Esophagus squamous epithelium (tissue), 5 donors: Measurements from ENCODE around the gene FAM20C. TPM values are rescaled to one million over a fixed set of nuclear protein-coding genes. Genes with fewer than 3 reads are reported as not detected.
"Not testable (repeated sequence)": the region's sequence is repeated elsewhere in the genome, so short reads cannot be mapped to it uniquely, and the experiment has no call there.

ENCODE experiments used
- DNase-seq: peaks from one replicate; lab custom pipeline; 2025; lab: John Stamatoyannopoulos, UW
- H3K27ac ChIP-seq, 4 donors: fragments of 200-600 bp; sonication (generic); one replicate each; pipeline ENCODE4 v1.5.1; 2016 to 2019; ENCODE audit warnings: mild to moderate bottlenecking in 1 of 4
- H3K27me3 ChIP-seq, 4 donors: fragments of 200-600 bp; sonication (generic); 1 replicate in 3 of 4; 2 replicates in 1 of 4; pipeline versions ENCODE4 v1.5.1 to v1.6.0; 2017 to 2021; ENCODE audit warnings: antibody characterized with exemption in 1 of 4
- H3K36me3 ChIP-seq, 3 donors: fragments of 200-600 bp; sonication (generic); one replicate each; pipeline ENCODE4 v1.5.1; 2016 to 2019
- H3K4me1 ChIP-seq, 3 donors: fragments of 200-600 bp; sonication (generic); one replicate each; pipeline ENCODE4 v1.5.1; 2017 to 2019
- H3K4me3 ChIP-seq, 4 donors: fragments of 200-600 bp; sonication (generic); 1 replicate in 3 of 4; 2 replicates in 1 of 4; pipeline ENCODE4 v1.5.1; 2016 to 2019; ENCODE audit warnings: mild to moderate bottlenecking in 2 of 4, moderate library complexity in 1 of 4
- H3K9me3 ChIP-seq, 3 donors: fragments of 200-600 bp; sonication (generic); one replicate each; pipeline ENCODE4 v1.5.1; 2016 to 2019
- POLR2A ChIP-seq, 4 donors: fragments of 450-650 bp; IDR thresholded peaks; one replicate each; pipeline ENCODE4 v1.6.1; 2017; ENCODE audit warnings: antibody characterized with exemption in 4 of 4, mild to moderate bottlenecking in 4 of 4, moderate library complexity in 3 of 4
- WGBS, 2 donors: methylation state at CpG; one replicate each; pipeline ENCODE4 v1.1.5; 2018; 5-methylcytosine and 5-hydroxymethylcytosine counted together
- intact Hi-C: fragments of 100-400 bp; cut with DNase I; formaldehyde crosslinking; loops from one replicate; pipeline ENCODE4 v1.15.0; 2022
- total RNA-seq, 4 donors: library from RNA; depleted of rRNA; stranded (reverse); fragments of >200 nt; gene quantifications; one replicate each; pipeline ENCODE4 v1.1.0, GENCODE V29; 2016
- TF ChIP-seq, protein P1 (sequence below), 6 experiments: fragments of 450-650 bp in 4 of 6; fragments of 200-600 bp in 2 of 6; sonication (generic) in 2 of 6; IDR thresholded peaks; one replicate each; pipeline ENCODE4 v1.5.1; 2016 to 2019; ENCODE audit warnings: antibody characterized with exemption in 6 of 6, mild to moderate bottlenecking in 4 of 6, moderate library complexity in 4 of 6
- donor health status: DM: yes; HTN: yes; CAD: no.

The FAM20C gene
- total RNA-seq, 4 donors from 2014 or later: 8.5 to 16.0 (median 13.7) TPM

DNA sequence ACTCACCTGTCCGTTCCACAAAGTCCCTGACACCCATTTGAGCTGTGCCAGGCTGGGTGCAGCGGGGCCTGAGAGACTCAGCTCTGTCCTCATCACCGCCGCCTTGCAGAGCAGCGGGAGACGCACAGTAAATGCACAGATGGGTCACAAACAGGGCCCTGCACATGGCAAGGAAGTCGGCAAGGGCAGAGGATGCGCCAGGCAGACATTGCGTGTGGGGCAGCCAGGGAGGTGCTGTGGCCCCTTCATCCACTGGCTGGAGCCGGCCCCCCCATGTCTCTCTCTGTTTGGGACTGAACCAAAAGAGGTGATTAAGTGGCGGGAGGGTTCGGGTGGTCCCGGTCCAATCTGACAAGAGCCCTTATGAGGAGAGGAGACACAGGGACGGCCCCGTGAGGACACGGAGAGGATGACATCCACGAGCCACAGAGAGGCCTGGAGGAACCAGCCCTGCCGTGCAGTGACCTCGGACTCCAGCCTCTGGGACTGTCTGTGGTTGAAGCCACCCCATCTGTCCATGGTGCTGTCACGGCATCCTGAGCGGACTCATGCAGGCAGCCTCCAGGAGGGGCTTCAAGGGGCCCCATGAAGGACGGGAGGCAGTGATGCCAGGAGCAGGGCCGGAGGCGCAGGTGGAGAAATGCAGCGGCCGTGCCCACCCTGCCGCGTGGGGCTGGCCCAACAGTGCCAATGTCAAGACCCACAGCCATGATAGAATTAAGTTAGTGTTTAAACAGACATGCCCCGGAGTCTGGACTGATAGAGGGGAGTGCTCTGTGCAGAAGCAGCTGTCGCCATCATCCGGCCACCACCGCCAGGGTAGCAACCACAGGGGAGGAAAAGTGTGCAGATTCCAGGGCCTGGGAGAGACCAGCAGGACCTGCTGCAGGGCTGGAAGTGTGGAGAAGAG is 69.2 kb downstream of the FAM20C start:
- H3K36me3 ChIP-seq: peaks cover 13 to 50% (median 25%) of the 10 kb centered on the region in 3 donors
- H3K27ac ChIP-seq: no peak overlapping the region
- H3K9me3 ChIP-seq: peaks cover 0 to 23% (median 13%) of the 10 kb centered on the region in 3 donors
- peaks cover 0 to 15% (median 0%) of the 10 kb centered on the region in 3 donors for H3K4me1 ChIP-seq
- 87 to 93% methylated on average over 19 to 20 of the region's 32 CpGs for WGBS, 2 donors
- no peak for DNase-seq
- intact Hi-C loops: no loop called here
- no peak overlapping the region for H3K4me3 ChIP-seq
- TF ChIP-seq, protein P1, sequence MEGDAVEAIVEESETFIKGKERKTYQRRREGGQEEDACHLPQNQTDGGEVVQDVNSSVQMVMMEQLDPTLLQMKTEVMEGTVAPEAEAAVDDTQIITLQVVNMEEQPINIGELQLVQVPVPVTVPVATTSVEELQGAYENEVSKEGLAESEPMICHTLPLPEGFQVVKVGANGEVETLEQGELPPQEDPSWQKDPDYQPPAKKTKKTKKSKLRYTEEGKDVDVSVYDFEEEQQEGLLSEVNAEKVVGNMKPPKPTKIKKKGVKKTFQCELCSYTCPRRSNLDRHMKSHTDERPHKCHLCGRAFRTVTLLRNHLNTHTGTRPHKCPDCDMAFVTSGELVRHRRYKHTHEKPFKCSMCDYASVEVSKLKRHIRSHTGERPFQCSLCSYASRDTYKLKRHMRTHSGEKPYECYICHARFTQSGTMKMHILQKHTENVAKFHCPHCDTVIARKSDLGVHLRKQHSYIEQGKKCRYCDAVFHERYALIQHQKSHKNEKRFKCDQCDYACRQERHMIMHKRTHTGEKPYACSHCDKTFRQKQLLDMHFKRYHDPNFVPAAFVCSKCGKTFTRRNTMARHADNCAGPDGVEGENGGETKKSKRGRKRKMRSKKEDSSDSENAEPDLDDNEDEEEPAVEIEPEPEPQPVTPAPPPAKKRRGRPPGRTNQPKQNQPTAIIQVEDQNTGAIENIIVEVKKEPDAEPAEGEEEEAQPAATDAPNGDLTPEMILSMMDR (IDR thresholded peaks at IDR 0.05): no peak
- no peak for TF ChIP-seq POLR2A (IDR thresholded peaks at IDR 0.05)
- H3K27me3 ChIP-seq: peaks cover 0 to 2% (median 0%) of the 10 kb centered on the region in 4 donors

DNA sequence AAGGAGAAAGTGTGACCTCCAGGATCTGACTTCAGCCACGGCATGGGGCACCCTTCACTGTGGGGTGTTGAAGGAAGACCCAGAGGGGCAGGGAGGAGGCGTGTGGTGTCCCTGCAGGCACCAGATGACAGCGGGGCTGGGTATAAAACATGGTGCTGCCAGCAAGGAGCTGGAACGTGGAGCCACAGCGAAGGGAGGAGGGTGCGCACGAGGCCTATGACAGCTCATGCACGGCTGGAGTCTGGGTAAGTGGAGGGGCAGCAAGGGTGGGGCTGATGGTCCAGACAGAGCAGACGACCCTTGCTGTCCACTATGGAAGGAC is 69.8 kb downstream of the FAM20C start:
- Histone ChIP-seq H3K4me3 (no peak overlapping the region), H3K36me3 (peaks cover 13 to 43% (median 21%) of the 10 kb centered on the region in 3 donors), H3K9me3 (peaks cover 0 to 23% (median 13%) of the 10 kb centered on the region in 3 donors), H3K27me3 (peaks cover 0 to 8% (median 0%) of the 10 kb centered on the region in 4 donors), H3K4me1 (peaks cover 0 to 15% (median 0%) of the 10 kb centered on the region in 3 donors), H3K27ac (no peak overlapping the region)
- DNase-seq: no peak
- WGBS, 2 donors: 91 to 95% methylated on average over 8 to 9 of the region's 9 CpGs
- no peak for TF ChIP-seq POLR2A (IDR thresholded peaks at IDR 0.05)
- TF ChIP-seq, protein P1 (IDR thresholded peaks at IDR 0.05): no peak
- intact Hi-C loops: no loop called here

DNA sequence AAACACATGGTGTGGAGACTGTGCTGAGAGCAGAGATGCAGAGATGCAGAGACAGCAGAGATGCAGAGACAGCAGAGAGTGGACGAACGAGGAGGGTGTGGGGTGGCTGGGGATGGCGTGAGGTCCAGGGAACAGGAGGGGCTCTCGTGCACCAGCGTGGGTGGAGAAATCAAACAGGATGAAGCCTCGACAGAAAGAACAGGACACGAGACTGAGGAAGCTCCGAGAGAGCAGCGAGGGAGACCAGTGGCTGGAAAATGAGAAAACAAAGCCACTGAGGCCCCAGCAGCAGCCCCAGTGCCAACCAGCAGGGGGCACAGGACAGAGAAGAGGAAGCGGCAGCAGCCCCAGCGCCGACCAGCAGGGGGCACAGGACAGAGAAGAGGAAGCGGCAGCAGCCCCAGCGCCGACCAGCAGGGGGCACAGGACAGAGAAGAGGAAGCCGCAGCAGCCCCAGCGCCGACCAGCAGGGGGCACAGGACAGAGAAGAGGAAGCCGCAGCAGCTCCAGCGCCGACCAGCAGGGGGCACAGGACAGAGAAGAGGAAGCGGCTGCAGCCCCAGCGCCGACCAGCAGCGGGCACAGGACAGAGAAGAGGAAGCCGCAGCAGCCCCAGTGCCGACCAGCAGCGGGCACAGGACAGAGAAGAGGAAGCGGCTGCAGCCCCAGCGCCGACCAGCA is 70.4 kb downstream of the FAM20C start:
- peaks cover 0 to 23% (median 13%) of the 10 kb centered on the region in 3 donors for H3K9me3 ChIP-seq
- peaks cover 13 to 40% (median 21%) of the 10 kb centered on the region in 3 donors for H3K36me3 ChIP-seq
- intact Hi-C loops, DNase-seq, H3K27ac ChIP-seq, H3K4me3 ChIP-seq: not testable (repeated sequence)
- peaks cover 0 to 15% (median 0%) of the 10 kb centered on the region in 3 donors for H3K4me1 ChIP-seq
- 74 to 82% methylated on average over 15 to 18 of the region's 31 CpGs for WGBS, 2 donors
- TF ChIP-seq, protein P1 (IDR thresholded peaks at IDR 0.05): peak in 2 of 6 experiments; percentile 3 to 5
- peaks cover 0 to 14% (median 0%) of the 10 kb centered on the region in 4 donors for H3K27me3 ChIP-seq

DNA sequence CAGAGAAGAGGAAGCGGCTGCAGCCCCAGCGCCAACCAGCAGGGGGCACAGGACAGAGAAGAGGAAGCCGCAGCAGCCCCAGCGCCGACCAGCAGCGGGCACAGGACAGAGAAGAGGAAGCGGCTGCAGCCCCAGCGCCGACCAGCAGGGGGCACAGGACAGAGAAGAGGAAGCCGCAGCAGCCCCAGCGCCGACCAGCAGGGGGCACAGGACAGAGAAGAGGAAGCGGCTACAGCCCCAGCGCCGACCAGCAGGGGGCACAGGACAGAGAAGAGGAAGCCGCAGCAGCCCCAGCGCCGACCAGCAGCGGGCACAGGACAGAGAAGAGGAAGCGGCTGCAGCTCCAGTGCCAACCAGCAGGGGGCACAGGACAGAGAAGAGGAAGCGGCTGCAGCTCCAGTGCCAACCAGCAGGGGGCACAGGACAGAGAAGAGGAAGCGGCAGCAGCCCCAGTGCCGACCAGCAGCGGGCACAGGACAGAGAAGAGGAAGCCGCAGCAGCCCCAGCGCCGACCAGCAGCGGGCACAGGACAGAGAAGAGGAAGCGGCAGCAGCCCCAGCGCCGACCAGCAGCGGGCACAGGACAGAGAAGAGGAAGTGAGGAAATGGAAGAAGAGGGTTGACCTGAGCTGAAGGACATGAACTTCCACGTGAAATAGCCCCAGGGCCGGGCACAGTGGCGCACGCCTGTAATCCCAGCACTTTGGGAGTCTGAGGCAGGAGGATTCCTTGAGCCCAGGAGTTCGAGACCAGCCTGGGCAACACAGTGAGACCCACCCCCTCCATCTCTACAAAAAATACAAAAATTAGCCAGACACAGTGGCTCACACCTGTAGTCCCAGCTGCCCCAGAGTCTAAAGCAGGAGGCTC is 71.3 kb downstream of the FAM20C start:
- DNase-seq: not testable (repeated sequence)

More for the DNA sequence above, 71.3 kb downstream of the FAM20C start:
- 54 to 58% methylated on average over 4 to 7 of the region's 37 CpGs for WGBS, 2 donors
- H3K9me3 ChIP-seq: peaks cover 0 to 23% (median 13%) of the 10 kb centered on the region in 3 donors
- H3K27ac ChIP-seq, intact Hi-C loops, H3K4me3 ChIP-seq: not testable (repeated sequence)
- peaks cover 0 to 15% (median 0%) of the 10 kb centered on the region in 3 donors for H3K4me1 ChIP-seq
- H3K36me3 ChIP-seq: peaks cover 13 to 34% (median 17%) of the 10 kb centered on the region in 3 donors
- TF ChIP-seq, protein P1 (IDR thresholded peaks at IDR 0.05): peak in 3 of 6 experiments; percentile 8 to 14 (median 11)
- peaks cover 0 to 19% (median 0%) of the 10 kb centered on the region in 4 donors for H3K27me3 ChIP-seq
